Stimulated activated CD8-positive, alpha-beta memory T cell treated with anti-CD3 and anti-CD28 coated beads, Interleukin-4, amount 100 ng/mL, for 1 hour (primary cell): Measurements from ENCODE around the gene SLC26A9.
"Not testable (repeated sequence)": the region's sequence is repeated elsewhere in the genome, so short reads cannot be mapped to it uniquely, and the experiment has no call there.

Experiments
- DNase-seq, 2 donors: peaks; one replicate each; pipeline ENCODE4 v3.0.0-alpha.2; 2020; ENCODE audit warnings: low read depth in 2 of 2, low spot score in 1 of 2

SLC26A9 gene

GRCh38 chr1:205894119-205894518, 49.1 kb downstream of the SLC26A9 start:
- DNase-seq, result not testable (repeated sequence)

GRCh38 chr1:205892175-205892574, 51.1 kb downstream of the SLC26A9 start:
- DNase-seq, result not testable (repeated sequence)

GRCh38 chr1:205891481-205891880, 51.8 kb downstream of the SLC26A9 start:
- DNase-seq, result not testable (repeated sequence)

GRCh38 chr1:205890631-205891030, 52.6 kb downstream of the SLC26A9 start:
- not testable (repeated sequence) for DNase-seq

- DNase-seq, result not testable (repeated sequence)
These were observed 53.5 kb downstream of the SLC26A9 start for GRCh38 chr1:205889706-205890105.

- DNase-seq, result not testable (repeated sequence)
These were observed 54.2 kb downstream of the SLC26A9 start for GRCh38 chr1:205889006-205889405.

GRCh38 chr1:205883792-205884191, 59.5 kb downstream of the SLC26A9 start:
- DNase-seq, result no peak

GRCh38 chr1:205880923-205881322, 62.3 kb downstream of the SLC26A9 start:
- no peak for DNase-seq

- no peak for DNase-seq
These were observed 63.3 kb downstream of the SLC26A9 start for GRCh38 chr1:205879974-205880373.

- DNase-seq, result no peak
These were observed 65.2 kb downstream of the SLC26A9 start for GRCh38 chr1:205878026-205878425.

- DNase-seq, result not testable (repeated sequence)
These were observed 70.1 kb downstream of the SLC26A9 start for GRCh38 chr1:205873148-205873547.

GRCh38 chr1:205870236-205870635, 73.0 kb downstream of the SLC26A9 start:
- DNase-seq, result no peak
